IMR-90 (cell line): ENCODE data around the gene CEMIP2. TPM values are rescaled to one million over a fixed set of nuclear protein-coding genes. Genes with fewer than 3 reads are reported as not detected.

Experiments
- ATAC-seq: fragments of 200-7000 bp; cut with Tn5 transposase; 2 replicates; pipeline ENCODE4 v1.9.1; 2020; ENCODE audit warnings: low read depth, mild to moderate bottlenecking, moderate library complexity
- BruUV-seq: library from RNA; stranded (reverse); fragments of 400-500 nt; replicated peaks from 2 replicates; lab custom pipeline; 2021; lab: Mats Ljungman, UMichigan
- CTCF ChIA-PET: fragments of 300-600 bp; formaldehyde crosslinking; extraction: SDS; loops from one replicate; lab custom pipeline; 2021; ENCODE audit warnings: antibody characterized with exemption; lab: Yijun Ruan, JAX
- POLR2A ChIA-PET: fragments of 300-600 bp; sonication (Branson Sonifier 250); formaldehyde crosslinking; loops from one replicate; lab custom pipeline; 2022; ENCODE audit warnings: antibody characterized with exemption; ENCODE audit not compliant: unreplicated experiment; lab: Charles Lee
- DNase-seq: peaks from one replicate; pipeline ENCODE4 v3.0.0; 2013
- H2AFZ ChIP-seq: replicated peaks from 2 replicates; pipeline ENCODE3; 2013; ENCODE audit warnings: low read length, mild to moderate bottlenecking; ENCODE audit not compliant: poor library complexity
- H2AK5ac ChIP-seq: 2 replicates; pipeline ENCODE4 v1.6.1; 2013; ENCODE audit warnings: low read depth, low read length, inconsistent platforms
- H2AK9ac ChIP-seq: replicated peaks from 2 replicates; pipeline ENCODE3; 2013; ENCODE audit warnings: mild to moderate bottlenecking, low read depth, low read length, moderate library complexity; ENCODE audit not compliant: poor library complexity
- H2BK120ac ChIP-seq: 2 replicates; pipeline ENCODE4 v1.6.1; 2013; ENCODE audit warnings: low read depth, low read length, inconsistent platforms
- H2BK15ac ChIP-seq: 3 replicates; pipeline ENCODE4 v1.6.1; 2013; ENCODE audit warnings: low read depth, low read length, inconsistent platforms
- H2BK20ac ChIP-seq: 2 replicates; pipeline ENCODE4 v1.6.1; 2013; ENCODE audit warnings: low read depth, mild to moderate bottlenecking, inconsistent platforms, low read length, moderate library complexity
- H2BK5ac ChIP-seq: 2 replicates; pipeline ENCODE4 v1.6.1; 2013; ENCODE audit warnings: mild to moderate bottlenecking, low read depth, low read length, inconsistent platforms; ENCODE audit not compliant: poor library complexity, severe bottlenecking
- H3K14ac ChIP-seq: replicated peaks from 2 replicates; pipeline ENCODE4 v1.6.1; 2013; ENCODE audit warnings: low read depth, low read length, inconsistent platforms
- H3K18ac ChIP-seq: 2 replicates; pipeline ENCODE4 v1.6.1; 2013; ENCODE audit warnings: low read depth, low read length, control low read depth
- H3K23ac ChIP-seq: 2 replicates; pipeline ENCODE4 v1.6.1; 2013; ENCODE audit warnings: low read depth, low read length, inconsistent platforms
- H3K27ac ChIP-seq: 2 replicates; pipeline ENCODE4 v1.5.1; 2013; ENCODE audit warnings: mild to moderate bottlenecking, control low read depth, low read length; ENCODE audit not compliant: insufficient read depth
- H3K27me3 ChIP-seq: 2 replicates; pipeline ENCODE4 v1.6.1; 2013; ENCODE audit warnings: low read length; ENCODE audit not compliant: control insufficient read depth, insufficient read depth
- H3K36me3 ChIP-seq: 2 replicates; pipeline ENCODE4 v1.6.1; 2013; ENCODE audit warnings: low read length, mixed read lengths; ENCODE audit not compliant: control insufficient read depth, insufficient read depth
- H3K4ac ChIP-seq: 2 replicates; pipeline ENCODE4 v1.6.1; 2013; ENCODE audit warnings: low read depth, low read length, inconsistent platforms
- H3K4me1 ChIP-seq: 2 replicates; pipeline ENCODE4 v1.6.1; 2013; ENCODE audit warnings: low read length, mixed read lengths; ENCODE audit not compliant: control insufficient read depth, insufficient read depth
- H3K4me2 ChIP-seq: 2 replicates; pipeline ENCODE4 v1.6.1; 2013; ENCODE audit warnings: low read depth, mild to moderate bottlenecking, control low read depth, low read length, moderate library complexity
- H3K4me3 ChIP-seq: 2 replicates; pipeline ENCODE4 v1.5.1; 2013; ENCODE audit warnings: low read depth, mild to moderate bottlenecking, control low read depth, low read length, moderate library complexity; ENCODE audit not compliant: insufficient read depth
- H3K56ac ChIP-seq: 2 replicates; pipeline ENCODE4 v1.6.1; 2013; ENCODE audit warnings: low read length, inconsistent platforms; ENCODE audit not compliant: insufficient read depth; ENCODE audit errors: extremely low read depth
- H3K79me1 ChIP-seq, 2 experiments: 2 replicates each; pipeline ENCODE4 v1.6.1; 2013; ENCODE audit warnings: low read length in 2 of 2, inconsistent platforms in 1 of 2, low read depth in 1 of 2
- H3K9ac ChIP-seq: 2 replicates; pipeline ENCODE4 v1.6.1; 2013; ENCODE audit warnings: low read depth, low read length, control low read depth
- H3K9me1 ChIP-seq: 2 replicates; pipeline ENCODE4 v1.6.1; 2013; ENCODE audit warnings: low read length, inconsistent platforms; ENCODE audit not compliant: insufficient read depth
- H3K9me3 ChIP-seq: 2 replicates; pipeline ENCODE4 v1.6.1; 2013; ENCODE audit warnings: low read length; ENCODE audit not compliant: control insufficient read depth, insufficient read depth
- H4K20me1 ChIP-seq: 2 replicates; pipeline ENCODE4 v1.6.1; 2013; ENCODE audit warnings: low read length, inconsistent platforms; ENCODE audit not compliant: insufficient read depth
- H4K5ac ChIP-seq: 2 replicates; pipeline ENCODE4 v1.6.1; 2013; ENCODE audit warnings: mild to moderate bottlenecking, low read depth, low read length, control low read depth
- H4K8ac ChIP-seq, 2 experiments: 2 replicates each; pipeline ENCODE4 v1.6.1; 2013; ENCODE audit warnings: low read depth in 2 of 2, low read length in 2 of 2, control low read depth in 1 of 2, inconsistent platforms in 1 of 2
- H4K91ac ChIP-seq: 2 replicates; pipeline ENCODE4 v1.6.1; 2013; ENCODE audit warnings: low read depth, low read length, inconsistent platforms; ENCODE audit not compliant: insufficient read depth
- ELK1 ChIP-seq: fragments of 150-350 bp; IDR thresholded peaks from 2 replicates; pipeline ENCODE4 v1.6.1; 2016; ENCODE audit warnings: low read depth, mild to moderate bottlenecking, low read length, moderate library complexity, borderline replicate concordance
- MAZ ChIP-seq: IDR thresholded peaks from 2 replicates; pipeline ENCODE4 v1.6.1; 2012; ENCODE audit warnings: low read depth, mild to moderate bottlenecking, low read length, improper control_type of control experiment, moderate library complexity, borderline replicate concordance
- WGBS, 2 experiments: methylation state at CpG; one replicate each; pipeline versions ENCODE4 v1.1.5 to v1.1.7; 2013; ENCODE audit warnings: missing lambda C conversion rate in 2 of 2; ENCODE audit not compliant: insufficient read length in 1 of 2; ENCODE audit errors: extremely low coverage in 2 of 2; 5-methylcytosine and 5-hydroxymethylcytosine counted together
- dilution Hi-C: fragments of 300-500 bp; cut with HindIII; formaldehyde crosslinking; loops from one replicate; pipeline ENCODE4 v1.14.3; 2018; ENCODE audit warnings: low sequenced_read_pairs; ENCODE audit not compliant: unreplicated experiment
- in situ Hi-C: fragments of 300-500 bp; cut with MboI; formaldehyde crosslinking; loops from 3 replicates; pipeline ENCODE4 v1.14.3; 2019; ENCODE audit warnings: low sequenced_read_pairs, inconsistent platforms, mixed read lengths
- intact Hi-C: fragments of 100-400 bp; cut with micrococcal nuclease; formaldehyde crosslinking; loops from 2 replicates; pipeline ENCODE4 v1.10.0; 2022
- polyA plus RNA-seq, 3 experiments: library from polyadenylated mRNA; depleted of rRNA; stranded (reverse); fragments of >200 nt; gene quantifications; 2 replicates each; pipeline ENCODE4 v1.2.3, GENCODE V29; 2012; ENCODE audit warnings: low replicate concordance in 1 of 3
- total RNA-seq: library from RNA; depleted of rRNA; stranded (reverse); fragments of >200 nt; gene quantifications from 2 replicates; pipeline ENCODE4 v1.2.3, GENCODE V29; 2012

CEMIP2 gene
- total and polyA plus RNA-seq, 2 of the 4 experiments (the other 2 are of a cell fraction): 65.2 to 67.4 TPM

- Histone ChIP-seq H3K79me1 (no peaks in the 10 kb centered on the region), H2BK15ac (no peak overlapping the region), H3K4me2 (no peak overlapping the region), H3K27ac (no peak overlapping the region), H3K27me3 (no peaks in the 10 kb centered on the region; the same call in none of the 2 replicates), H4K20me1 (no peaks in the 10 kb centered on the region), H2BK5ac (no peak overlapping the region), H3K9me3 (no peaks in the 10 kb centered on the region), H3K9ac (no peak overlapping the region), H4K8ac (no peak overlapping the region), H2BK20ac (no peak overlapping the region), H3K14ac (no peak overlapping the region), H3K23ac (no peak overlapping the region), H4K91ac (no peak overlapping the region), H3K18ac (no peak overlapping the region), H2AFZ (no peak overlapping the region), H3K36me3 (no peaks in the 10 kb centered on the region), H2AK5ac (no peak overlapping the region), H3K4me1 (no peaks in the 10 kb centered on the region), H2BK120ac (no peak overlapping the region), H3K4ac (no peak overlapping the region), H3K4me3 (no peak overlapping the region), H4K5ac (no peak overlapping the region), H2AK9ac (no peak overlapping the region), H3K9me1 (no peaks in the 10 kb centered on the region), H3K56ac (no peak overlapping the region)
- TF ChIP-seq ELK1 (no peak), MAZ (no peak)
- POLR2A ChIA-PET: no interaction called here
- BruUV-seq: no TSS peak
- ATAC-seq (no peak), DNase-seq (no peak)
- CTCF ChIA-PET: interaction anchor here (0.6 to 2.0 kb wide), 3 partner anchors 10 to 251 kb away, joined by 5 to 8 read pairs (median 6); no protein-coding TSS in a partner anchor
- intact Hi-C loops: no loop called here
- dilution Hi-C loops: no loop called here
- in situ Hi-C loops: loop anchor here (25.0 kb wide), 2 partner anchors 445 to 530 kb away; no protein-coding TSS in a partner anchor
- 50% methylated on average over 2 of the region's 9 CpGs; no CpG with 5 or more reads in 1 of the 2 experiments for WGBS, 2 experiments
Observed at GRCh38 chr9:71816916-71817451, 48.7 kb upstream of the CEMIP2 start.
